Heart right ventricle (tissue), 16 donors: ENCODE results near the gene KRTAP12-4. TPM values are rescaled to one million over a fixed set of nuclear protein-coding genes. Genes with fewer than 3 reads are reported as not detected.
"Not testable (repeated sequence)": the region's sequence is repeated elsewhere in the genome, so short reads cannot be mapped to it uniquely, and the experiment has no call there.

Source experiments
- ATAC-seq, 8 donors: fragments of 200-7000 bp; cut with Tn5 transposase; one replicate each; pipeline ENCODE4 v1.9.1; 2020; ENCODE audit warnings: mild to moderate bottlenecking in 8 of 8, moderate library complexity in 8 of 8, moderate number of reproducible peaks in 1 of 8
- DNase-seq, 2 donors: peaks; one replicate each; pipeline ENCODE4 v3.0.0-alpha.2; 2020
- H3K27ac ChIP-seq, 10 donors: fragments of 200-600 bp; sonication (generic) in 2 of 10; one replicate each; pipeline versions ENCODE4 v1.5.0 to v1.8.0; 2020 to 2022; ENCODE audit warnings: mild to moderate bottlenecking in 3 of 10
- H3K27me3 ChIP-seq, 7 donors: fragments of 200-600 bp; one replicate each; pipeline ENCODE4 v1.8.0; 2021 to 2022; ENCODE audit warnings: mild to moderate bottlenecking in 2 of 7
- H3K36me3 ChIP-seq, 9 donors: fragments of 200-600 bp; sonication (generic) in 1 of 9; one replicate each; pipeline versions ENCODE4 v1.5.0 to v1.8.0; 2020 to 2022; ENCODE audit warnings: mild to moderate bottlenecking in 2 of 9
- H3K4me1 ChIP-seq, 9 donors: fragments of 200-600 bp; sonication (generic) in 1 of 9; one replicate each; pipeline versions ENCODE4 v1.5.0 to v1.8.0; 2020 to 2022; ENCODE audit warnings: mild to moderate bottlenecking in 4 of 9
- H3K4me3 ChIP-seq, 10 donors: fragments of 200-600 bp; sonication (generic) in 2 of 10; one replicate each; pipeline versions ENCODE4 v1.5.0 to v1.8.0; 2020 to 2022; ENCODE audit warnings: mild to moderate bottlenecking in 7 of 10, moderate library complexity in 2 of 10
- H3K9me3 ChIP-seq, 11 donors: fragments of 200-600 bp in 10 of 11; sonication (generic) in 2 of 11; one replicate each; pipeline versions ENCODE4 v1.5.0 to v1.8.0; 2013 to 2022; ENCODE audit warnings: mild to moderate bottlenecking in 2 of 11, control low read depth in 1 of 11, moderate library complexity in 1 of 11
- WGBS, 2 donors: extraction: QIAGEN DNeasy Blood & Tissue Kit; methylation state at CpG; one replicate each; pipeline ENCODE4 v1.1.7; 2013; ENCODE audit warnings: inconsistent platforms in 1 of 2; 5-methylcytosine and 5-hydroxymethylcytosine counted together
- intact Hi-C, 10 donors: fragments of 100-400 bp; cut with DNase I; formaldehyde crosslinking; loops; one replicate each; pipeline versions ENCODE4 v1.11.1 to v1.14.2; 2022
- polyA plus RNA-seq, 2 donors: library from polyadenylated mRNA; stranded (reverse); fragments of 200-250 nt; gene quantifications; one replicate each; pipeline ENCODE4 v1.2.3, GENCODE V29; 2013
- total RNA-seq, 10 donors: library from RNA; stranded (reverse); fragmentation: NEBNext Ultra II Directional in 3 of 10; extraction: Animal tissue kit (Norgen Biotek cat#: 25700) in 3 of 10; gene quantifications; one replicate each; pipeline versions ENCODE4 v1.2.1 to v1.2.4, GENCODE V29; 2021 to 2023
- TF ChIP-seq, protein P1 (sequence below), 9 donors: fragments of 200-600 bp; sonication (generic) in 2 of 9; IDR thresholded peaks; one replicate each; pipeline versions ENCODE4 v1.5.0 to v1.8.0; 2021 to 2022; ENCODE audit warnings: antibody characterized with exemption in 9 of 9, mild to moderate bottlenecking in 5 of 9, moderate library complexity in 1 of 9
- donor health status: Arrhythmogenic right ventricular cardiomyopathy.
- donor health status: ischemic (EF 13 %, LVEDD 7.1; RV severe dilation, severe dysfunction).
- donor health status: healthy with polysubstance abuse.
- donor health status: DM: no; HTN: yes; CAD: no.
- donor health status: DM: no; HTN: no; CAD: no.
- donor health status: ischemic (EF 25% LVEDD 6.9; RV normal size, moderate dysfunction).
- donor health status: ischemic (EF 25% LVEDD 5.7; RV mildly dilated, moderate dysfunction).
- donor health status: healthy.
- donor health status: DM: yes; HTN: yes; CAD: no.
- donor health status: Ischemic cardiomyopathy.
- donor health status: ischemic (EF 35%, LVEDD 5.7; RV mildly dilated, moderate dysfunction).
- donor health status: nonischemic (EF 11% LVEDD 7.7; RV severe dilation, severe dysfunction).
- donor health status: DM: yes; HTN: yes; CAD: no.
- donor health status: PGD.
- donor health status: ischemic (EF 29% LVEDD 5.4; RV normal size, mild dysfunction).
- donor health status: nonischemic (EF 23%, LVEDD 6.1; RV moderate dilation, normal function).

The KRTAP12-4 gene
- total and polyA plus RNA-seq, 12 donors, result not detected

DNA sequence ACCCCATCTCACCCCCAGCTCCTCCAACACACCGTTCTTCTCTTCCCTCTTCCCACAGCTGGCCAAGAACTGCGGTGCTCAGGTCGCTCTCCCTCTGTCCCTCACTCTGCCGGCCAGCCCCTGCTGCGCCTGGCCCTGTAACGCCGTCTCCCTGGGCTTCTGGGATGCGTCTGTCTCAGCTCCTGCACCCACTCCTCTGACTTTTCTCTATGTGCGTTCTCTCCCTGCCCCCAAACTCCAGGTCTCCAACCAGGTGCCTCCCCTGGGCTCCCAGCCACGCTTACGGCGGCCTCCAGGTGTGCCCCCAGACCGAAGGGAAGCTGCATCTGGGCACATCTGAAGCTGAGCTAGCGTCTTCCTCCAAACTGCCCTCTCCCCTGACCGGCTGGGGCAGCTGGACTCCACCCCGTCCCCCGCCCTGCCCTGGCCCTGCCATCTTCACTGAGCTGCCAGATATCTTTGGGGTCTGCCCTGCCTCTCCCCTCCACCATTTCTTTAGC is 45.1 kb upstream of the KRTAP12-4 start:
- TF ChIP-seq, protein P1, sequence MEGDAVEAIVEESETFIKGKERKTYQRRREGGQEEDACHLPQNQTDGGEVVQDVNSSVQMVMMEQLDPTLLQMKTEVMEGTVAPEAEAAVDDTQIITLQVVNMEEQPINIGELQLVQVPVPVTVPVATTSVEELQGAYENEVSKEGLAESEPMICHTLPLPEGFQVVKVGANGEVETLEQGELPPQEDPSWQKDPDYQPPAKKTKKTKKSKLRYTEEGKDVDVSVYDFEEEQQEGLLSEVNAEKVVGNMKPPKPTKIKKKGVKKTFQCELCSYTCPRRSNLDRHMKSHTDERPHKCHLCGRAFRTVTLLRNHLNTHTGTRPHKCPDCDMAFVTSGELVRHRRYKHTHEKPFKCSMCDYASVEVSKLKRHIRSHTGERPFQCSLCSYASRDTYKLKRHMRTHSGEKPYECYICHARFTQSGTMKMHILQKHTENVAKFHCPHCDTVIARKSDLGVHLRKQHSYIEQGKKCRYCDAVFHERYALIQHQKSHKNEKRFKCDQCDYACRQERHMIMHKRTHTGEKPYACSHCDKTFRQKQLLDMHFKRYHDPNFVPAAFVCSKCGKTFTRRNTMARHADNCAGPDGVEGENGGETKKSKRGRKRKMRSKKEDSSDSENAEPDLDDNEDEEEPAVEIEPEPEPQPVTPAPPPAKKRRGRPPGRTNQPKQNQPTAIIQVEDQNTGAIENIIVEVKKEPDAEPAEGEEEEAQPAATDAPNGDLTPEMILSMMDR (IDR thresholded peaks at IDR 0.05), result no peak
- H3K4me3 ChIP-seq, result no peak overlapping the region
- DNase-seq (no peak), ATAC-seq (no peak)
- H3K27me3 ChIP-seq, result peaks cover 0 to 97% (median 83%) of the 10 kb centered on the region in 7 donors
- 39% methylated on average over 17 of the region's 17 CpGs for WGBS, 2 donors
- H3K27ac ChIP-seq, result no peak overlapping the region
- no peaks in the 10 kb centered on the region for H3K4me1 ChIP-seq
- H3K9me3 ChIP-seq, result peaks cover 0 to 2% (median 0%) of the 10 kb centered on the region in 11 donors
- intact Hi-C loops, result no loop called here
- no peaks in the 10 kb centered on the region for H3K36me3 ChIP-seq

DNA sequence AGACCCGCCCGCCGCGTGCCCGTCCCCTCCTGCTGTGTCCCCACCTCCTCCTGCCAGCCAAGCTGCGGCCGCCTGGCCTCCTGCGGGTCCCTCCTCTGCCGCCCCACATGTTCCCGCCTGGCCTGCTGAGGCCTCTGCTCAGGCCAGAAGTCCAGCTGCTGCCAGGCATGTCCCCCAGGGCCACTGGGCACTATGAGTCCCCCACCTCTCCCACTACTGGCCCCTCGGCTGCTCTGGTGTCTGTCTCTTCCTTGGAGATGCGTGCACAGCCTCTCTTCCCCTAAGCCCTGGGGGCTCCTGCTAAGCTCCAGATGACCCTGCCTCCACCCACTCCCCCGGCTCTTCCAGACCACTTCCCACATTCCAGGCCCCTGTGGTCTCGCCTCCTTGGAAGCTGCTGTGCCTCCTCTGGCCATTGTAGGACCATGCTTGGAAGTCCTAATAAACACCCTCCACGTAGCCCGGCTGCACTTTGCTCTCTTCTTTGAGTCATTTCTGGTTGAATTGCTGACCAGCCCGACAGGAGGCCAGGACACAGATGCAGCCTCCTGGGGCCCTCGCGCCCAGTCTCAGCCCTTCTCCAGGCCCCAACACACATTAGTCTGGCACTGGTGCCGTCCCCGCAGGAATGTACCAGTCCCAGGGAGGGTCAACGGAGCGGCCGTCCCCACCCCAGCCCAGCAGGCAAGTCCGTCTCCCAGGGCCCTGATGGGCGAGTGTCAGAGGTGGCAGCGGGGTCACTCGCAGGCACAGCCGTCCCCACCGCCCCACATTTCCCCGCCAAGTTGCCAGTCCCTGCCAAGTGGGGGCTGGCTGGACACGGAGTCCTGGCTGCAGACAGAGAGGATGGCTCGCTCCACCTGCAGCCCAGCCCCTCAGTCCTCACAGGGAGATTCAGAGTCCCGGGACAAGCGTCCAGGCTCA is 43.6 kb upstream of the KRTAP12-4 start:
- TF ChIP-seq, protein P1 (IDR thresholded peaks at IDR 0.05), result no peak
- WGBS, 2 donors, result 23 to 24% methylated on average over 35 of the region's 35 CpGs
- Histone ChIP-seq H3K4me3 (no peak overlapping the region), H3K36me3 (no peaks in the 10 kb centered on the region), H3K4me1 (no peaks in the 10 kb centered on the region), H3K27ac (no peak overlapping the region), H3K9me3 (peaks cover 0 to 17% (median 9%) of the 10 kb centered on the region in 11 donors), H3K27me3 (peaks cover 0 to 84% (median 68%) of the 10 kb centered on the region in 7 donors)
- DNase-seq (no peak), ATAC-seq (peak in 2 of 8 donors; percentile 20 to 22)
- intact Hi-C loops, result no loop called here

- peaks cover 0 to 24% (median 12%) of the 10 kb centered on the region in 11 donors for H3K9me3 ChIP-seq
- H3K27ac ChIP-seq, DNase-seq, H3K4me1 ChIP-seq, H3K4me3 ChIP-seq, H3K36me3 ChIP-seq, ATAC-seq, intact Hi-C loops: not testable (repeated sequence)
- WGBS, 2 donors, result 28 to 35% methylated on average over 18 to 20 of the region's 21 CpGs
- peaks cover 0 to 76% (median 61%) of the 10 kb centered on the region in 7 donors for H3K27me3 ChIP-seq
These were observed 42.8 kb upstream of the KRTAP12-4 start, which contains the start of gene KRTAP10-12 for GRCh38 chr21:44697172-44697810. KRTAP10-12 (plus strand) TSS chr21:44697172; CDS start chr21:44697202, 30 bp downstream.

- intact Hi-C loops, result no loop called here
- peaks cover 0 to 31% (median 12%) of the 10 kb centered on the region in 11 donors for H3K9me3 ChIP-seq
- 53 to 68% methylated on average over 10 of the region's 10 CpGs for WGBS, 2 donors
- no peak for DNase-seq
- H3K36me3 ChIP-seq, result no peaks in the 10 kb centered on the region
- TF ChIP-seq, protein P1 (IDR thresholded peaks at IDR 0.05), result no peak
- no peak overlapping the region for H3K4me3 ChIP-seq
- no peaks in the 10 kb centered on the region for H3K4me1 ChIP-seq
- ATAC-seq, result peak in 1 of 8 donors; percentile 18
- H3K27ac ChIP-seq, result no peak overlapping the region
- peaks cover 0 to 69% (median 55%) of the 10 kb centered on the region in 7 donors for H3K27me3 ChIP-seq
These were observed 42.1 kb upstream of the KRTAP12-4 start for GRCh38 chr21:44696572-44696971.
